Spleen (tissue), 7 donors: ENCODE data around the gene FBXW8.

ENCODE experiments used
- CTCF ChIP-seq, 11 experiments: fragments of 200-600 bp in 7 of 11; fragments of 450-650 bp in 4 of 11; sonication (generic) in 4 of 11; IDR thresholded peaks in 8 of 11; conservative IDR thresholded peaks in 3 of 11; 1 replicate in 7 of 11; 2 replicates in 4 of 11; pipeline versions ENCODE4 v1.4.0 to v1.8.0; 2016 to 2021; ENCODE audit warnings: antibody characterized with exemption in 11 of 11, inconsistent platforms in 4 of 11, mild to moderate bottlenecking in 1 of 11
- POLR2A ChIP-seq, 3 donors: fragments of 450-650 bp; IDR thresholded peaks; one replicate each; pipeline ENCODE4 v1.5.1; 2017; ENCODE audit warnings: antibody characterized with exemption in 3 of 3, mild to moderate bottlenecking in 1 of 3
- donor health status: DM: no; HTN: no; CAD: no; lungs with moderate emphysema.
- donor health status: DM: no; HTN: no; CAD: no.
- donor health status: DM: no; HTN: no; CAD: no.

GRCh38 chr12:117049295-117049694 lies 138.5 kb downstream of the FBXW8 start:
- TF ChIP-seq CTCF (IDR thresholded peaks at IDR 0.05 in 8 of 11, conservative IDR thresholded peaks at IDR 0.05 in 3 of 11) (no peak), POLR2A (IDR thresholded peaks at IDR 0.05) (no peak)
